T-helper 2 cell treated with Interferon-gamma antibody and Interleukin-4, amounts not matched to agents 100 ng/mL and 5 ng/mL, for 36 hours (primary cell): ENCODE results near the gene SLC4A5. TPM values are rescaled to one million over a fixed set of nuclear protein-coding genes. Genes with fewer than 3 reads are reported as not detected.

Experiments
- intact Hi-C: fragments of 100-400 bp; cut with micrococcal nuclease; formaldehyde crosslinking; loops from one replicate; pipeline ENCODE4 v1.15.1; 2023
- total RNA-seq: library from RNA; stranded (reverse); gene quantifications from 2 replicates; pipeline ENCODE4 v1.2.3, GENCODE V29; 2022

The SLC4A5 gene
- total RNA-seq, 1 donor from 2014 or later, result 0.86 TPM

DNA sequence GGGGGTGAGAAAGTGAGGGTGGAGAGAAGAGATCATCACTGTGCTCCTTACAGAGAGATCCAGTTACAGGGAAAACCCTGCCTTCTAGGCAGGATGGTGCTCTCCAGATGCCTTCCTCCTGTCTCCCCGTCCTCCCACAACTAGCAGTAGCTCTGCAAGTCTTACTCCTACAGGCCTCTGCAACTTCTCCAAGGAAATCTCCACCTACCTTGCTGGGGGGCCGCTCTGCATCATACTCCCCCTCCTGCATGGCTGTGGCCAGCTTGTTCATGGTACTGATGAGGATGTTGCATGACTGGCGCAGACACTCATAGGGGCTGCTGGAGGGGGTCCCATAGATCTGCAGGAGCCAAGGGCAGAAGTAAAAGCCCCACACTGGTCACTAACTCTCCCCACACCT is 22.8 kb upstream of the SLC4A5 start:
- intact Hi-C loops, result no loop called here

DNA sequence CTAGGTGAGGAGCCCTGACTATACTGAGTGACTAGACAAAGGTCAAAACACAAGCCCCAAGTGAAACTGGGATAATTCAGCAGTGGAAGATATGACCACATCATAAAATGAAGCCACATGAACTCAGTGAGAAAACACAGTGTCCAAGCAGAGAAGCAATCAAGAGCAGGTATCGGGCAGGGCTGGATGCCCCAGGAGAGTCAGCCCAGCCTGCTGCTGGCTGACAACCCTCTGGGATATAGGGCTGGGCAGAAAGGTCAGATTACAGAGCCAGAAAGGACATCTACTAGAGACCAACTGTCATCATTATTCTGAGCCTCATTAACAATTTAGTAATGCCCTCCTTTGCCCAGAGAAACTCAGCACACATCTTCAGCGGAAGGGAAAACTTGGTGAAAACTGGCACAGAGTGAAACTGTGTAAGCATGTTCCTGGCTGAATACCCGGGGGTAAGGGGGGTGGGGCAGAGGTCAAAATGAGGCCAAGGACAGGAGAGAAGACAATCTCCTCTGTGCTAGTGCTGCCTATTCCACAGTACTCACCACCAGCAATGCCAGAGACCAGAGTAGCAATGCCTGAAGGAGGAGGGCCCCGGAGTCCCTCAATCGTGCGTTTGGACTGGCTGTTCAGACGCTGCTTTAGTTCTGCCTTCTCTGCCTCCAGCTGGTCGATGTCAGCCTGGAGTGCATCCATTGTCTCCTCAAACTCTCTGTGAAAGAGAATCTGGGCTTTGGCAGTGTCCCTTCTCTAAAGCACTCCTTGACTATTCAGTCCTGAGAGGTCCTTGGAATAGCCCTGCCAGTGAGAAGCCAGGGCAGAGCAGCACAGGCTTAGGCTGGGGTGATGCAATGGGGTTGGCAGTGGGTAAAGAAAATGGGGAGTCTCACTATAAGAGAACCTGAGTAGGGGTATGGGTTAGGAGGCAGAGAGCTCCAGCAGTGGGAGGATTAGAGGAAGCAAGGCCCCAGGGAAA is 21.6 kb upstream of the SLC4A5 start:
- intact Hi-C loops, result no loop called here

DNA sequence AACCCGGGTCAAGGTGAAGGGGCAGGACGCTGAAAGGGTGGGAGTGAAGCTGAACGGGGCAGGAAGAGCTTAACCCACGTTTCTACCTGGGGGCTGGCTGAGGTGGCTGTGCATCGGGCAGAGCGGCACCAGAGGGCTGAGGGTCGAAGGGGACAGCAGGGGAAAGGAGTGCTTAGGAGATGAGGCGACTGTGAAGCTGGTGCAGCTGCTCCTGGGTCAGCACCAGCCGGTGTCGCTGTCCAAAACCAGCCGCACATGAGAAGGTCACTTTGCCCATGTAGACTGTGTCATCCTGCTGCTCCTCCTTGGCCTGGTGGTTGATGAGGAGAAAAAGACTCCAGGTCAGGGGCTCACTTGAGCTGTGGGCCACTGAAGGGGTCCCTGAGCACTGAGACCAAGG is 18.1 kb upstream of the SLC4A5 start:
- intact Hi-C loops, result no loop called here

- intact Hi-C loops, result no loop called here
Observed at GRCh38 chr2:74357627-74358026, 14.4 kb upstream of the SLC4A5 start.

DNA sequence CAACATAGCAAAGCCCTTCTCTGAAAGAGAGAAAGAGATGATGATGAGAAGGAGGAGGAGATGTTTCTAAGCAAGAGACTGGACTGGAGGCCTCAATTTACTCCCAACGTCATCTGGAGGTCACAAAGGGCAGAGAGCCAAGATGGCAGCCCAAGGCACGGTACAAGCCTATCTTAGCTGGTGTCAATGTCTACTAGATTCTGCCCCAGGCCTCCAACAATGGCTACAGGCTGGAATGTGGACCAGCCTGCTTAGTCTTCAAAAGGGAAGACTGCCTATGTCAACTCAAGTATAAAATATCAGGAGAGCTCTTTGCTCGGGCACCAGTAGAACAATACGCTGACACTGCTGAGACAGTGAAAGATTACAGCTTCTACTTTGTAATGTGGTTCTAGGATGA is 6.7 kb upstream of the SLC4A5 start:
- intact Hi-C loops, result no loop called here

- intact Hi-C loops, result no loop called here
Observed at GRCh38 chr2:74347742-74348141, 4.5 kb upstream of the SLC4A5 start.

GRCh38 chr2:74347303-74347702 is 4.1 kb upstream of the SLC4A5 start:
- intact Hi-C loops, result no loop called here

GRCh38 chr2:74345272-74345943 is 2.2 kb upstream of the SLC4A5 start:
- intact Hi-C loops, result no loop called here

GRCh38 chr2:74336227-74336626 is 7.0 kb downstream of the SLC4A5 start:
- intact Hi-C loops, result loop anchor here (10.0 kb wide), 1 partner anchor 249 kb away; no protein-coding TSS in a partner anchor

DNA sequence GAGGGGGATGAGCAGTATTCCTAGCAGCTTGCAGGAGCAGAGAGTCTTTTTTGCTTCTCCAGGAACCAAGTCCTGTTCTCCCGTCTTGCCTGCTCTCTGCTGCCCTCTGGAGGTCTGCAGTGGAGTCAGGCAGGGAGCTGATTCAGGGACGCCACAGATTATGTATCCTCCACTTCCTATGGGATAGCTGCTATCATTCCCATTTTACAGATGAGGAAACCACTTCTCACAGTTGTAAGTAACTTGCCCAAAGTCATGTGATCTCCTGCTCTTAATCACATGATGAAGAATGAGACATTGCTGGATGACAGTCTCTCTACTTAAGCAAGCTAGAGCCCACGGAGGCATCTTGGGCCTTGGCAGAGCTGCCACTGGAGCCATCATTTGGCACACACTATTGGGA is 8.3 kb downstream of the SLC4A5 start:
- intact Hi-C loops, result loop anchor here (1.0 to 10.0 kb wide), 3 partner anchors 68 to 250 kb away; no protein-coding TSS in a partner anchor

- intact Hi-C loops, result loop anchor here (5.0 to 10.0 kb wide), 2 partner anchors 67 to 251 kb away; no protein-coding TSS in a partner anchor
Observed at GRCh38 chr2:74333896-74334586, 9.2 kb downstream of the SLC4A5 start.

GRCh38 chr2:74333175-74333574 is 10.0 kb downstream of the SLC4A5 start:
- intact Hi-C loops, result loop anchor here (5.0 to 10.0 kb wide), 2 partner anchors 66 to 252 kb away; no protein-coding TSS in a partner anchor

GRCh38 chr2:74332550-74333174 is 10.6 kb downstream of the SLC4A5 start:
- intact Hi-C loops, result loop anchor here (5.0 to 10.0 kb wide), 2 partner anchors 65 to 252 kb away; no protein-coding TSS in a partner anchor

GRCh38 chr2:74328573-74328972 is 14.6 kb downstream of the SLC4A5 start:
- intact Hi-C loops, result no loop called here

GRCh38 chr2:74328074-74328473 is 15.1 kb downstream of the SLC4A5 start:
- intact Hi-C loops, result no loop called here

- intact Hi-C loops, result no loop called here
Observed at GRCh38 chr2:74327627-74328026, 15.6 kb downstream of the SLC4A5 start.

DNA sequence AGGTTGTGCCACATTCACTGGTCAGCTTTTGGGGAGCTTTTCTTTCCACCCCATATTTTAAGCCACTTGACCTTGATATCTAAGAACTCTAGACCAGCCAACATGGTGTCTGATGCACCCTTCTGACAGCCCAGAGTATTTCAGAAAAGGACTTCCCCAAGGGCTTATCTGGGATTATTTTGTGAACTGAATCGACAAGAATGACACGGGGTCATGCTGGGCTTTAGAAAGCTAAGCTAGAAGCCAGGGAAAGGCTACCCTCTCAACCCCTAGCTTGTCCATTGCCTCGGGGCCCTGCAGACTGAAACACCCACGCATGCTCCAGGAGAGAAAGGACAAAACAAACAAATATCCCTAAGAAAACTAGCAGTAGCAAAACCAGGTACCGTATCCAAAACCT is 16.0 kb downstream of the SLC4A5 start:
- intact Hi-C loops, result no loop called here

DNA sequence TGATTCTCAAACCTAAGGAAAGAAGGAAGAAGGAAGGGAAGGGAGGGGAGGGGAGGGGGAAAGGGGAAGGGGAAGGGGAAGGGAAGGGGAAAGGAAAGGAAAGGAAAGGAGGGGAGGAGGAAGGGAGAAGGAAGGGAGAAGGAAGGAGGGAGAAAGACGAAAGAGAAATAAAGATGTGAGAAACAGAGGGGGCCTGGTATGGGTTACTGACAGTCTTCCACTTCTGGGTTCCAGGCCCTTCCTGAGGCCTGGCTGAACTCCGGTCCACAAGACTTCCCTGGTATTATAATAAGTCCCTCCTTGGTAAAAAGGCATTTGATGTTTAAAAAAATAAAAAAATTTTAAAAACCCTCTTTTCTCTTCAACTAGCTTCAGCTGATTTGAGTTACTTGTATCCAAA is 17.4 kb downstream of the SLC4A5 start:
- intact Hi-C loops, result no loop called here

DNA sequence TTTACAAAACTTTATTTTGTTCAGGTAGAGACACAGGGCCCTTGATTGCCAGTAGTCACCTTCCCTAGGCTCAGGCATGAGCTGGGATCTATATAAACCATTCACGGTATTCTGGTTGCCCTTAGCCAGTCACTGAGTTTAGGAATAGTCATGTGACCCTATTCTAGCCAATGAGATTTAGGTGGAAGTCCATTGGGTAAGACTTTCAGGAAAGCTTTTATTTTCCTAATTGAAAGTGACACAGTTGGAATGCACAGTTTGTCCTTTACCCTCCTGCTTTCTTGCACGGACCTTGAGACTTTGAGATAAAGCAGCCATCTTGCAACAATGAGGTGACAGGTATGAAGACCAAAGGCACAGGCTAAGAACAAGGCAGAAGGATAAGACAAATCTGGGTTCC is 21.5 kb downstream of the SLC4A5 start:
- intact Hi-C loops, result no loop called here

GRCh38 chr2:74317701-74318100 is 25.5 kb downstream of the SLC4A5 start:
- intact Hi-C loops, result no loop called here
